Measurements from ENCODE around the gene NOP9. TPM values are rescaled to one million over a fixed set of nuclear protein-coding genes. Genes with fewer than 3 reads are reported as not detected.

NOP9 gene
- total and polyA plus RNA-seq, 9 of the 15 experiments (the other 6 are each of a cell fraction or from before 2014, with no cell fraction given): 1.0 to 27.9 (median 15.1) TPM

DNA sequence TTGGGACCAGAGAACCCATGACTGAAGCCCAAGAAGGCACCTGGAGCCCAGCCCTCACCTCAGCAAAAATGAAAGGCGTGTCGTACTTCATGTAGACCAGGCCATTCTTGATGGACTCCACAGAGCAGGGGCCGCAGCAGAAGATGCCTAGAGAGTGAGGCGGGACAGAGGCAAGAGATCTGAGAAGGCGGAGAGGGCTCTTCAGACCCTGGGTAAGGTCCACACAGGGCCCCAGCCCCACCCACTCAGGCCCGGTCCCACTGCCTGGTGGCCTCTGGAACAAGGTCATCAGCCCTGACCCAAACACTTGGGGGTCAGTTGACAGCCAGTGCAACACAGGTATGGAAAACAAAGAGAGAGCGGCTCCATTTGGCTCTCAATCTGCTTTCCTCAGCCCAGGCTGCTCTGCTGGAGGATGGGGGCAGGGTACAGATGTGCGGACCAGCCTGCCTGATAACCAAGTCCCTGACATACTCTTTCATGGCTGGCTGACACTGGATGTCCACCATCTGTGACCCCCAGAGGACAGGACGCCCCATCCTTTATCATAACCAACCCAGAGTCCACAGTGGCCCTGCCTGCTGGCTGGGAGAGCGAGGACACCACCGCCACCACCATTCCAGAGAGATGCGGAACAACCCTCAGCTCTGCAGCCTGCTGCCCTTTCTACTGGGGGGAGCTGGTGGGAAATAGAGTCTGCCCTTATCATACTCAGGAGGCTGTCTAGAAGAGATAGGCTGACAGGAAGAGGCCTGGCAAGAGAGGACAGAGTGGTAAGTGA is 43.5 kb upstream of the NOP9 start (continued):
- TF ChIP-seq, protein P1, sequence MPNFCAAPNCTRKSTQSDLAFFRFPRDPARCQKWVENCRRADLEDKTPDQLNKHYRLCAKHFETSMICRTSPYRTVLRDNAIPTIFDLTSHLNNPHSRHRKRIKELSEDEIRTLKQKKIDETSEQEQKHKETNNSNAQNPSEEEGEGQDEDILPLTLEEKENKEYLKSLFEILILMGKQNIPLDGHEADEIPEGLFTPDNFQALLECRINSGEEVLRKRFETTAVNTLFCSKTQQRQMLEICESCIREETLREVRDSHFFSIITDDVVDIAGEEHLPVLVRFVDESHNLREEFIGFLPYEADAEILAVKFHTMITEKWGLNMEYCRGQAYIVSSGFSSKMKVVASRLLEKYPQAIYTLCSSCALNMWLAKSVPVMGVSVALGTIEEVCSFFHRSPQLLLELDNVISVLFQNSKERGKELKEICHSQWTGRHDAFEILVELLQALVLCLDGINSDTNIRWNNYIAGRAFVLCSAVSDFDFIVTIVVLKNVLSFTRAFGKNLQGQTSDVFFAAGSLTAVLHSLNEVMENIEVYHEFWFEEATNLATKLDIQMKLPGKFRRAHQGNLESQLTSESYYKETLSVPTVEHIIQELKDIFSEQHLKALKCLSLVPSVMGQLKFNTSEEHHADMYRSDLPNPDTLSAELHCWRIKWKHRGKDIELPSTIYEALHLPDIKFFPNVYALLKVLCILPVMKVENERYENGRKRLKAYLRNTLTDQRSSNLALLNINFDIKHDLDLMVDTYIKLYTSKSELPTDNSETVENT (CRISPR knock-in tag; IDR thresholded peaks at IDR 0.05): no peak
- TF ChIP-seq RNF2 (IDR thresholded peaks at IDR 0.05): peak; percentile 75
- TF ChIP-seq DMBX1 (CRISPR knock-in tag; IDR thresholded peaks at IDR 0.05; ENCODE audit: borderline replicate concordance): 0 out of 2 replicates have a peak, but pooled peaks have one; percentile 72
- TF ChIP-seq, protein P2, sequence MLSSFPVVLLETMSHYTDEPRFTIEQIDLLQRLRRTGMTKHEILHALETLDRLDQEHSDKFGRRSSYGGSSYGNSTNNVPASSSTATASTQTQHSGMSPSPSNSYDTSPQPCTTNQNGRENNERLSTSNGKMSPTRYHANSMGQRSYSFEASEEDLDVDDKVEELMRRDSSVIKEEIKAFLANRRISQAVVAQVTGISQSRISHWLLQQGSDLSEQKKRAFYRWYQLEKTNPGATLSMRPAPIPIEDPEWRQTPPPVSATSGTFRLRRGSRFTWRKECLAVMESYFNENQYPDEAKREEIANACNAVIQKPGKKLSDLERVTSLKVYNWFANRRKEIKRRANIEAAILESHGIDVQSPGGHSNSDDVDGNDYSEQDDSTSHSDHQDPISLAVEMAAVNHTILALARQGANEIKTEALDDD (IDR thresholded peaks at IDR 0.05): peak; percentile 37; the same call in 1 of the 2 replicates
- TF ChIP-seq CREB1 (IDR thresholded peaks at IDR 0.05): 0 out of 2 replicates have a peak, but pooled peaks have one; percentile 55
- no peak for TF ChIP-seq CREB1 (CRISPR knock-in tag; IDR thresholded peaks at IDR 0.05)
- TF ChIP-seq EGR1 (conservative IDR thresholded peaks at IDR 0.05): 0 out of 2 replicates have a peak, but pooled peaks have one; percentile 16
- TF ChIP-seq TCF7L2 (IDR thresholded peaks at IDR 0.05; ENCODE audit: low read depth, low read length): no peak
- TF ChIP-seq RCOR1 (IDR thresholded peaks at IDR 0.05; ENCODE audit: borderline replicate concordance in 1 of 2, low read depth in 2 of 2, low read length in 2 of 2): peak; percentile 23 to 76; a peak in 3 of 4 replicates
- TF ChIP-seq LEF1 (IDR thresholded peaks at IDR 0.05): peak; percentile 73; the same call in 1 of the 2 replicates
- no peak for TF ChIP-seq ELF4 (CRISPR knock-in tag; IDR thresholded peaks at IDR 0.05)
- TF ChIP-seq, protein P3, sequence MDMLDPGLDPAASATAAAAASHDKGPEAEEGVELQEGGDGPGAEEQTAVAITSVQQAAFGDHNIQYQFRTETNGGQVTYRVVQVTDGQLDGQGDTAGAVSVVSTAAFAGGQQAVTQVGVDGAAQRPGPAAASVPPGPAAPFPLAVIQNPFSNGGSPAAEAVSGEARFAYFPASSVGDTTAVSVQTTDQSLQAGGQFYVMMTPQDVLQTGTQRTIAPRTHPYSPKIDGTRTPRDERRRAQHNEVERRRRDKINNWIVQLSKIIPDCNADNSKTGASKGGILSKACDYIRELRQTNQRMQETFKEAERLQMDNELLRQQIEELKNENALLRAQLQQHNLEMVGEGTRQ (CRISPR knock-in tag; IDR thresholded peaks at IDR 0.05): no peak
- 0 out of 2 replicates have a peak, but pooled peaks have one; percentile 15 for TF ChIP-seq ZBTB7A (IDR thresholded peaks at IDR 0.05; ENCODE audit: borderline replicate concordance, control insufficient read depth, low read depth, low read length)
- no peak for TF ChIP-seq RB1 (IDR thresholded peaks at IDR 0.05; ENCODE audit: low read depth)
- TF ChIP-seq, protein P4, sequence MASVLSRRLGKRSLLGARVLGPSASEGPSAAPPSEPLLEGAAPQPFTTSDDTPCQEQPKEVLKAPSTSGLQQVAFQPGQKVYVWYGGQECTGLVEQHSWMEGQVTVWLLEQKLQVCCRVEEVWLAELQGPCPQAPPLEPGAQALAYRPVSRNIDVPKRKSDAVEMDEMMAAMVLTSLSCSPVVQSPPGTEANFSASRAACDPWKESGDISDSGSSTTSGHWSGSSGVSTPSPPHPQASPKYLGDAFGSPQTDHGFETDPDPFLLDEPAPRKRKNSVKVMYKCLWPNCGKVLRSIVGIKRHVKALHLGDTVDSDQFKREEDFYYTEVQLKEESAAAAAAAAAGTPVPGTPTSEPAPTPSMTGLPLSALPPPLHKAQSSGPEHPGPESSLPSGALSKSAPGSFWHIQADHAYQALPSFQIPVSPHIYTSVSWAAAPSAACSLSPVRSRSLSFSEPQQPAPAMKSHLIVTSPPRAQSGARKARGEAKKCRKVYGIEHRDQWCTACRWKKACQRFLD (CRISPR knock-in tag; IDR thresholded peaks at IDR 0.05): peak; percentile 26; the same call in 1 of the 2 replicates
- no peak for TF ChIP-seq ZNF347 (CRISPR knock-in tag; IDR thresholded peaks at IDR 0.05; ENCODE audit: low read depth)
- TF ChIP-seq TRIM24 (IDR thresholded peaks at IDR 0.05): peak; percentile 86 to 90; a peak in 3 of 4 replicates
- peak; percentile 62 for TF ChIP-seq CXXC5 (CRISPR knock-in tag; IDR thresholded peaks at IDR 0.05)
- TF ChIP-seq ZKSCAN8 (CRISPR knock-in tag; IDR thresholded peaks at IDR 0.05): no peak
- 0 out of 2 replicates have a peak, but pooled peaks have one; percentile 38 for TF ChIP-seq ESRRA (IDR thresholded peaks at IDR 0.05; ENCODE audit: borderline replicate concordance, low read depth)
- peak; percentile 97 for TF ChIP-seq CBFA2T2 (conservative IDR thresholded peaks at IDR 0.05)
- no peak for TF ChIP-seq RFX1 (IDR thresholded peaks at IDR 0.05)
- peak; percentile 86 for TF ChIP-seq CTBP1 (IDR thresholded peaks at IDR 0.05; ENCODE audit: borderline replicate concordance)
